Heart left ventricle (tissue), 16 donors: Measurements from ENCODE around the gene SAP30L. TPM values are rescaled to one million over a fixed set of nuclear protein-coding genes. Genes with fewer than 3 reads are reported as not detected.

Source experiments
- ATAC-seq, 4 donors: fragments of 200-7000 bp; cut with Tn5 transposase; one replicate each; pipeline ENCODE4 v1.9.1; 2020 to 2022; ENCODE audit warnings: moderate library complexity in 4 of 4, mild to moderate bottlenecking in 3 of 4, moderate number of reproducible peaks in 1 of 4
- DNase-seq, 5 donors: peaks; one replicate each; pipeline ENCODE4 v3.0.0-alpha.2; 2020
- H3K27ac ChIP-seq, 12 donors: fragments of 200-600 bp; sonication (generic) in 4 of 12; one replicate each; pipeline versions ENCODE4 v1.5.0 to v1.8.0; 2016 to 2022; ENCODE audit warnings: mild to moderate bottlenecking in 2 of 12
- H3K27me3 ChIP-seq, 9 donors: fragments of 200-600 bp; sonication (generic) in 2 of 9; one replicate each; pipeline versions ENCODE4 v1.5.1 to v1.8.0; 2016 to 2022; ENCODE audit warnings: mild to moderate bottlenecking in 3 of 9
- H3K36me3 ChIP-seq, 9 donors: fragments of 200-600 bp; sonication (generic) in 2 of 9; one replicate each; pipeline versions ENCODE4 v1.5.0 to v1.8.0; 2018 to 2022; ENCODE audit warnings: mild to moderate bottlenecking in 2 of 9
- H3K4me1 ChIP-seq, 12 donors: fragments of 200-600 bp; sonication (generic) in 4 of 12; one replicate each; pipeline versions ENCODE4 v1.5.0 to v1.8.0; 2016 to 2022; ENCODE audit warnings: mild to moderate bottlenecking in 3 of 12
- H3K4me3 ChIP-seq, 12 donors: fragments of 200-600 bp; sonication (generic) in 4 of 12; one replicate each; pipeline versions ENCODE4 v1.5.0 to v1.8.0; 2017 to 2022; ENCODE audit warnings: mild to moderate bottlenecking in 9 of 12, moderate library complexity in 4 of 12
- H3K9me3 ChIP-seq, 12 donors: fragments of 200-600 bp; sonication (generic) in 4 of 12; one replicate each; pipeline versions ENCODE4 v1.5.0 to v1.8.0; 2016 to 2022; ENCODE audit warnings: mild to moderate bottlenecking in 1 of 12
- CTCF ChIP-seq, 12 donors: fragments of 200-600 bp; sonication (generic) in 4 of 12; IDR thresholded peaks; one replicate each; pipeline versions ENCODE4 v1.5.0 to v1.8.0; 2018 to 2022; ENCODE audit warnings: antibody characterized with exemption in 12 of 12, mild to moderate bottlenecking in 5 of 12
- POLR2A ChIP-seq, 2 donors: fragments of 450-650 bp; IDR thresholded peaks; one replicate each; pipeline ENCODE4 v1.6.1; 2017; ENCODE audit warnings: antibody characterized with exemption in 2 of 2, mild to moderate bottlenecking in 2 of 2, moderate library complexity in 2 of 2
- WGBS, 4 donors: extraction: QIAGEN DNeasy Blood & Tissue Kit in 2 of 4; methylation state at CpG; one replicate each; pipeline versions ENCODE4 v1.1.5 to v1.1.7; 2013 to 2018; 5-methylcytosine and 5-hydroxymethylcytosine counted together
- intact Hi-C, 10 donors: fragments of 100-400 bp; cut with DNase I; formaldehyde crosslinking; loops; one replicate each; pipeline versions ENCODE4 v1.11.1 to v1.14.2; 2022
- long read RNA-seq, 3 donors: library from polyadenylated mRNA; unstranded; transcript quantifications; one replicate each; pipeline ENCODE4 v2.0.0, GENCODE V29; 2020 to 2021
- polyA plus RNA-seq, 2 donors: library from polyadenylated mRNA; stranded (reverse); fragments of 200-250 nt; gene quantifications; one replicate each; pipeline ENCODE4 v1.2.3, GENCODE V29; 2013
- total RNA-seq, 9 donors: library from RNA; depleted of rRNA in 2 of 9; stranded (reverse); fragments of >200 nt in 2 of 9; fragmentation: NEBNext Ultra II Directional in 3 of 9; extraction: Animal tissue kit (Norgen Biotek cat#: 25700) in 3 of 9; gene quantifications; one replicate each; pipeline versions ENCODE4 v1.1.0 to v1.2.4, GENCODE V29; 2016 to 2023
- donor health status: ischemic (EF 13 %, LVEDD 7.1; RV severe dilation, severe dysfunction).
- donor health status: healthy with polysubstance abuse.
- donor health status: DM: no; HTN: yes; CAD: no.
- donor health status: DM: no; HTN: no; CAD: no.
- donor health status: ischemic (EF 25% LVEDD 6.9; RV normal size, moderate dysfunction).
- donor health status: ischemic (EF 25% LVEDD 5.7; RV mildly dilated, moderate dysfunction).
- donor health status: healthy.
- donor health status: DM: yes; HTN: yes; CAD: no.
- donor health status: ischemic (EF 35%, LVEDD 5.7; RV mildly dilated, moderate dysfunction).
- donor health status: nonischemic (EF 11% LVEDD 7.7; RV severe dilation, severe dysfunction).
- donor health status: DM: yes; HTN: yes; CAD: no.
- donor health status: PGD.
- donor health status: ischemic (EF 29% LVEDD 5.4; RV normal size, mild dysfunction).
- donor health status: nonischemic (EF 23%, LVEDD 6.1; RV moderate dilation, normal function).

SAP30L gene, protein sequence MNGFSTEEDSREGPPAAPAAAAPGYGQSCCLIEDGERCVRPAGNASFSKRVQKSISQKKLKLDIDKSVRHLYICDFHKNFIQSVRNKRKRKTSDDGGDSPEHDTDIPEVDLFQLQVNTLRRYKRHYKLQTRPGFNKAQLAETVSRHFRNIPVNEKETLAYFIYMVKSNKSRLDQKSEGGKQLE
- total RNA-seq, result 10 to 100 TPM; 26.1 to 55.5 (median 38.6) TPM
- polyA plus RNA-seq, result 10 to 100 TPM; 19.7 to 27.4 TPM
- long read RNA-seq, donor 1, full-length matches to known transcripts, result 34 of 49 reads
- long read RNA-seq, donor 1, partial matches to known transcripts, result 0 of 49 reads
- long read RNA-seq, donor 1, other reads (novel, unspliced or antisense), result 15 of 49 reads
- long read RNA-seq, donor 2, full-length matches to known transcripts, result 1 of 9 reads
- long read RNA-seq, donor 2, partial matches to known transcripts, result 0 of 9 reads
- long read RNA-seq, donor 2, other reads (novel, unspliced or antisense), result 8 of 9 reads
- long read RNA-seq, donor 3, full-length matches to known transcripts, result 40 of 48 reads
- long read RNA-seq, donor 3, partial matches to known transcripts, result 0 of 48 reads
- long read RNA-seq, donor 3, other reads (novel, unspliced or antisense), result 8 of 48 reads

DNA sequence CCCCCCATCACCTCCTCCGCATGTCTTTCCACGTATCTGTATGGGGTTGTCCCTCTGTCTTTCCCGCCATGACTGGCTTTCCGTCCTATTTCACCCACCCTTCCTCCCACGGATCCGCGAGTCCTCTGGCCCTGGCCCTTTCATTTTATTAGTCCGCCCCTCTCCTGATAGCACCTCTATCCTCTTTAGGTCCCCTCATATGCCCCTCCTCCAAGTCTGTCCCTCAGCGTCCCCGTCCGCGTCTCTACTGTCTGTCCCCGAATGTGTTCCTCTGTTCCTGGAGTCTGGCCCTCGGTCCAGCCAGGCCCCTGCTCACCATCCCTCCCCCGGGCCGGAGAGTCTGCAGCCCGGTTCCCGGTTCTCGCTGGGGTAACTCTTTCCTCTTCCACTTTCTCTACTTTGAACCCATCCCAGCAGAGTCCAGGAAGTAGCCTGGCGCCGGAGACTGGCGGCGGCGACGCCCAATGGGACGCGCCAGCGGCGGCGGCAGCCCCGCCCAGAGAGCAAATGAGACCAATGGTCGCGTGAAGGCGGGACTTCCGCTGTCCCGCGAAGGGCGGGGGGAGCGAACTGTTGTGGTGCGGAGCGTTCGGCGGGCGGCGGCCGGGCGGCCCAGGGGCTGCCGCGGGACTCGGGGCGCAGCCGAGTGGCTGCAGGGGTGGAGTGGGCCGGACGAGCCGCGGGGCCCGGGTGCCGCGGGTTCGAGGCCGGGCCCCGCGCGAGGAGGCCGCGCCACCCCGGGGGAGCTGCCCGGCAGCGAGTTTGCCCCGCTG lies at the start of gene SAP30L:
Gene SAP30L (plus strand): TSS at position 576 of the 773 bp plus-strand sequence. CDS start 608 bp downstream, outside the sequence.
- DNase-seq, result peak; percentile 95 to 98 (median 96)
- 0 to 1% (median 0%) methylated on average over 28 to 70 of the region's 70 CpGs for WGBS, 4 donors
- H3K27ac ChIP-seq, result peak within 1 kb of the TSS; percentile 58 to 95 (median 85)
- ATAC-seq, result peak; percentile 97 to 99 (median 98)
- H3K4me3 ChIP-seq, result peak within 1 kb of the TSS; percentile 87 to 99 (median 96)
- H3K9me3 ChIP-seq, result no peaks in the 10 kb centered on the region
- peaks cover 0 to 37% (median 21%) of the 10 kb centered on the region in 9 donors for H3K36me3 ChIP-seq
- peaks cover 0 to 52% (median 34%) of the 10 kb centered on the region in 12 donors for H3K4me1 ChIP-seq
- H3K27me3 ChIP-seq, result no peaks in the 10 kb centered on the region
- TF ChIP-seq POLR2A (IDR thresholded peaks at IDR 0.05) (peak; percentile 91 to 97), CTCF (IDR thresholded peaks at IDR 0.05) (no peak)
- intact Hi-C loops, result loop anchor here in 2 of 10 donors (1.0 to 10.0 kb wide), 2 partner anchors 255 to 471 kb away; partner anchors contain the start of gene GALNT10 (in 1 of the 2)

- WGBS, 4 donors, result 82 to 100% (median 82%) methylated on average over 3 of the region's 3 CpGs
- DNase-seq, result no peak
- intact Hi-C loops, result loop anchor here in 2 of 10 donors (5.0 kb wide), 2 partner anchors 204 to 314 kb away; partner anchors contain the start of gene GALNT10 (in 1 of the 2)
- peaks cover 0 to 21% (median 0%) of the 10 kb centered on the region in 9 donors for H3K36me3 ChIP-seq
- no peak overlapping the region for H3K27ac ChIP-seq
- H3K27me3 ChIP-seq, result no peaks in the 10 kb centered on the region
- no peaks in the 10 kb centered on the region for H3K9me3 ChIP-seq
- TF ChIP-seq POLR2A (IDR thresholded peaks at IDR 0.05) (no peak), CTCF (IDR thresholded peaks at IDR 0.05) (no peak)
- H3K4me1 ChIP-seq, result peaks cover 0 to 7% (median 0%) of the 10 kb centered on the region in 12 donors
- ATAC-seq, result no peak
- H3K4me3 ChIP-seq, result no peak overlapping the region
Measured at GRCh38 chr5:154396128-154396527, 49.7 kb upstream of the SAP30L start.

DNA sequence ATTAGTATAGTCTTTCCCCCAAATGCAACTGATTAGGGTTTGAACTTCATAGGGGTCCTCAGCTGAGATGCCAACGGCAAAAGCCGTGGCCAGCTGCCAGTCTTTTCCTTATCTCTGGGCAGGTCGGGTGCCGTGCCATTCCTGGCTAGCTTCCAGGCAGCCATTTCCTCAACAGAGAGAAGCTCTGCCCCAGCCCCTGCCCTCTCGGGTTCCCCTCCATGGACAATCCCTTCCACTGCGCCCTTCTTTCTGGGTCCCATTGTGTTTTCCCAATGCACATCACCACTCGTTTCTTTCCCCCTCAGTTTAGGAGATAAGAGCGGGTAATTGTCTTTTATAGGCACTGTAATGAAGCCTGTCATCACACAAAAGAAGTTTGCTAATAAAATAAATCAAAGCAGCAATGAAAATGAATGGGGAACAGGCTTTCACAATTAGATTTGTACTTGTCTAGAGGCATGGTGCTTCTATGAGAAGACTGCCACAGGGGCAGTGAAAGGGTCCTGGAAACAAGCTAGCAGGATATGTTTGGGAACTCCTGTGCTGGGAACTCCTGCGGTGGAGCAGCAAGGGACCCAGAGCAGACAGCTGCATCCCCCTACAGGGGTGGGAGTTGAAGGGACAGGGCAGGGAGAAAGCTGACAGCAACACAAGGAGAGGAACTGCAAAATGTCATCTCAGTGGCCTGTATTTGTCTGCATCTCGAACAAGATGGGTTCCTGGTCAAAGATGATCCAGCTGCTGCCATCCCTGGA lies 48.0 kb upstream of the SAP30L start:
- intact Hi-C loops, result loop anchor here in 2 of 10 donors (5.0 kb wide), 2 partner anchors 206 to 316 kb away; partner anchors contain the start of gene GALNT10 (in 1 of the 2)
- DNase-seq, result peak in 4 of 5 donors; percentile 19 to 64 (median 41)

More for the DNA sequence above, 48.0 kb upstream of the SAP30L start:
- no peak overlapping the region for H3K27ac ChIP-seq
- WGBS, 4 donors, result 42 to 44% (median 43%) methylated on average over 10 of the region's 10 CpGs
- H3K9me3 ChIP-seq, result no peaks in the 10 kb centered on the region
- no peaks in the 10 kb centered on the region for H3K27me3 ChIP-seq
- H3K4me1 ChIP-seq, result peaks cover 0 to 7% (median 0%) of the 10 kb centered on the region in 12 donors
- peak; percentile 21 to 46 (median 44) for ATAC-seq
- TF ChIP-seq POLR2A (IDR thresholded peaks at IDR 0.05) (no peak), CTCF (IDR thresholded peaks at IDR 0.05) (peak in 1 of 12 donors; percentile 23)
- H3K4me3 ChIP-seq, result peak overlapping the region in 3 of 12 donors; percentile 6 to 37 (median 28)
- peaks cover 0 to 12% (median 0%) of the 10 kb centered on the region in 9 donors for H3K36me3 ChIP-seq
